Measurements from ENCODE around the gene LRP1.

Gene LRP1

GRCh38 chr12:57177354-57177753 is 49.1 kb downstream of the LRP1 start:
- DNase-seq = no peak

DNA sequence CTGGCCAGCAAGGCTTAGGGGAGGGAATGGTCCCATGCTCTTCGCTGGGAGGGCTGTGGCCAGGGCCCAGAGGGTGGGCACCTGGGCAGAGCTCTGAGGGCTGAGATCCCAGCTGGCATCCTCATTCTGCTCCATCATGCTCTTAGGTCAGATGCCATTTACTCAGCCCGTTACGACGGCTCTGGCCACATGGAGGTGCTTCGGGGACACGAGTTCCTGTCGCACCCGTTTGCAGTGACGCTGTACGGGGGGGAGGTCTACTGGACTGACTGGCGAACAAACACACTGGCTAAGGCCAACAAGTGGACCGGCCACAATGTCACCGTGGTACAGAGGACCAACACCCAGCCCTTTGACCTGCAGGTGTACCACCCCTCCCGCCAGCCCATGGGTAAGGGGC is 49.9 kb downstream of the LRP1 start:
- no peak for DNase-seq

- no peak for DNase-seq
Measured at GRCh38 chr12:57179331-57180086, 51.2 kb downstream of the LRP1 start.

DNA sequence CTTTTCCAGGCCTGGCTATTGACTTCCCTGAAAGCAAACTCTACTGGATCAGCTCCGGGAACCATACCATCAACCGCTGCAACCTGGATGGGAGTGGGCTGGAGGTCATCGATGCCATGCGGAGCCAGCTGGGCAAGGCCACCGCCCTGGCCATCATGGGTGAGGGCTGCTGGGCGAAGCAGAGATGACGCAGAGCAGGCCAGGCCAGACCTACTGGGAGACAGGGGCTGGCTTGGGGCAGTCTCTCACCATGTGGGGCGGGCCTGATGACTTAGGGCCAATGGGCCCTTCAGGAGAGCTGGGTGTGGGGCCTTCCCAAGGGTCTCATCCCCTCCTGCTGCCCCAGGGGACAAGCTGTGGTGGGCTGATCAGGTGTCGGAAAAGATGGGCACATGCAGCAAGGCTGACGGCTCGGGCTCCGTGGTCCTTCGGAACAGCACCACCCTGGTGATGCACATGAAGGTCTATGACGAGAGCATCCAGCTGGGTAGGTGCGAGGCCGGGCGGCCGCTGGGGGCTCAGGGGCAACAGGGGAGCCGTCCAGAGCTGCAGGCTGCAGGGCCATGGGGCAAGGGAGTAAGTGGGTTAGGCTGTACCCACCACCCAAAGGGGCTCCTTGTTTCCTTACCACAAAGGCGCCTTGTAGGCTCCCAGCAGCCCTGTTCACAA is 52.2 kb downstream of the LRP1 start:
- DNase-seq = no peak

- DNase-seq = no peak
Measured at GRCh38 chr12:57181072-57181471, 52.8 kb downstream of the LRP1 start.

DNA sequence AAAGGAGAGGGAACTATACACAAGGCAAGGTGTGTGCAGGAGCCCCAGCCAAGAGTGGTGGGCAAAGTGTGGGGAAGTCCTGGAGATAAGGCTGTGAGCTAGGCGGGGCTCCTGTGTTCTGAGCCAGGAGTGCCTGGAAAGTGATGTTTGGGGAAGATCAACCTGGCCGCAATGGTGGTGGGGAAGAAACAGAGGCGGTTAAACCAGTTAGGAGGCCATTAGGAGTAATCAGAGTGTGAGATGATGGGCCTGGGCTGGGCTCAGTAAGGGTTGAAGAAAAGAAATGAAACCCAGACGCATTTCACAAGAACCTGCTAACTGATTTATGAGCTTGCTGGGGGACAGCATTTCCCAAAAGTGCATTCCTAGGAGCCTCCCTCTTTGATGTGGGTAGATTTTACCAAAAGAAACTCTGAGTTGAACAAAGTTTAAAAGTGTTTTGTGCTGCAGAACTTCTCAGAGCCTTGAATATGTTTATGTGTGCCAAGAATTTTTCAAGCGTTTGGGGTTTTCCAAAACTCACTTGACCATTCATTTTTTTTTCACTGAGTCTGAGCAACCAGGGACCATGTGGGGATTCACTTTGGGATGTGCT is 53.4 kb downstream of the LRP1 start:
- DNase-seq = no peak

- DNase-seq = peak; percentile 87
Measured at GRCh38 chr12:57182918-57183575, 54.8 kb downstream of the LRP1 start.

DNA sequence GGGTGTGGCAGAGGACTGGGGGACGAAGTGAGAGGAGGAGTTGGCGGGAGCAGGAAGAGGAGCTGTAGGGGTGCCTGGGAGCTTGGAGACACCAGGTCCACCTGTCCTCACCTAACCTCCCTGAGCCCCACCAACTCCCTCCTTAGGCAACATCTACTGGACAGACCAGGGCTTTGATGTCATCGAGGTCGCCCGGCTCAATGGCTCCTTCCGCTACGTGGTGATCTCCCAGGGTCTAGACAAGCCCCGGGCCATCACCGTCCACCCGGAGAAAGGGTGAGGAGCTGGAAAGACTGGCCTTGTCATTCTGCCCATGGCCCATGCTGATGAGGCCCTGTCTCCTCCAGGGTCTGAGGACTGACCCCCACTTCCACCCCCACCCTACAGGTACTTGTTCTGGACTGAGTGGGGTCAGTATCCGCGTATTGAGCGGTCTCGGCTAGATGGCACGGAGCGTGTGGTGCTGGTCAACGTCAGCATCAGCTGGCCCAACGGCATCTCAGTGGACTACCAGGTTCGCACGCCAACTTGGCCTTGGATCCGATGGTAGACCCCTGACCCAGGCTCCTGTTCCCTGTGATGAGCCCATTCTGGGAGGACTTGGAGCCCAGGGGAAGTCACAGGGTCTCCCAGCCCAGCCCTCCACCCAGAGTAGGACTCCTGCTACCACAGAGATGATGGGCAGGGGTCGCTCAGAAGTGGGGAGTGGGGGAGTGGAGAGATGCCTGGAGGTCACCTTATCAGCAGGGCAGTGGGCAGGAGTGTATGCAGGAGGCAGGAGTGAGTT is 55.8 kb downstream of the LRP1 start:
- no peak for DNase-seq

DNA sequence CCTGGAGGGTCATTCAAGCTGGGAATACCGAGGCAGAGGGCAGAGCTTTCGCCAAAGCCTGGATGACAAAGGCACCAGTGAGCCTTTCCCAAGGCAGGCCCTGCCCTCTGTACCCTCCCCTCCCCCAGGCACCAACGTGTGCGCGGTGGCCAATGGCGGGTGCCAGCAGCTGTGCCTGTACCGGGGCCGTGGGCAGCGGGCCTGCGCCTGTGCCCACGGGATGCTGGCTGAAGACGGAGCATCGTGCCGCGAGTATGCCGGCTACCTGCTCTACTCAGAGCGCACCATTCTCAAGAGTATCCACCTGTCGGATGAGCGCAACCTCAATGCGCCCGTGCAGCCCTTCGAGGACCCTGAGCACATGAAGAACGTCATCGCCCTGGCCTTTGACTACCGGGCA is 57.1 kb downstream of the LRP1 start:
- no peak for DNase-seq

GRCh38 chr12:57185906-57186508 is 57.7 kb downstream of the LRP1 start:
- no peak for DNase-seq

DNA sequence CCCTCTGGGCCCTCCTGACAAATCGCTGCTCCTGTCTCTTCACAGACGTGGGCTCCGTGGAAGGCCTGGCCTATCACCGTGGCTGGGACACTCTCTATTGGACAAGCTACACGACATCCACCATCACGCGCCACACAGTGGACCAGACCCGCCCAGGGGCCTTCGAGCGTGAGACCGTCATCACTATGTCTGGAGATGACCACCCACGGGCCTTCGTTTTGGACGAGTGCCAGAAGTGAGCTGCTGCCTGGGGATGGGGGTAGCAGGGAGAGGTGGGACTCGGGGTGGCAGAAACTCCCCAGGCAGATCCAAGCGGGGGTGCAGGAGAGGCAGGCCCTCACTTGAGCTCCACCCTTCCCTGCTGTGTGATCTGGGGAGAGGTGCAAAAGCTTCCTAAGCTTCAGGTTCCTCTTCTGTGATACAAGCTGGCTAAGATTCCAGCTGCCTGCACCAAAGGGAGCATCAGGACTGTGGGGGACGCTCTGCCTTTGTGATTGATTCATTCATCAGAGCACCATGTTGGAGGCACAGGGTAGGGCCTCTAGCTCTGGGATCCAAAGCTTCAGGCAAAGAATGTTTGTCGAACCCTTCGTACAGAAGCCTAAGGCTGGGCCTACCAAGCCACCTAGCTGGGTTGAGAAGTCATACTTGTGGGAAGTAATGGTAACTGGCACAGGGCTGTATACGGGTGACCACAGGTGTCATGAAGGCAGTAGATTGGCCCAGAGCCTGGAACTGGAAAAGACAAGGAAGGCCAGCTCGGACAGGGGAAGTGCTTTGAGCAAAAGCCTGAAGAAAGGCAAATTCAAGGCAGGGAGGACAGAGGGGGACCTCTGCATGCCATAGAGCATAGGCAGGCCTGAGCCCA is 59.2 kb downstream of the LRP1 start:
- peak; percentile 13 for DNase-seq

- DNase-seq = no peak
Measured at GRCh38 chr12:57188090-57188425, 59.8 kb downstream of the LRP1 start.

DNA sequence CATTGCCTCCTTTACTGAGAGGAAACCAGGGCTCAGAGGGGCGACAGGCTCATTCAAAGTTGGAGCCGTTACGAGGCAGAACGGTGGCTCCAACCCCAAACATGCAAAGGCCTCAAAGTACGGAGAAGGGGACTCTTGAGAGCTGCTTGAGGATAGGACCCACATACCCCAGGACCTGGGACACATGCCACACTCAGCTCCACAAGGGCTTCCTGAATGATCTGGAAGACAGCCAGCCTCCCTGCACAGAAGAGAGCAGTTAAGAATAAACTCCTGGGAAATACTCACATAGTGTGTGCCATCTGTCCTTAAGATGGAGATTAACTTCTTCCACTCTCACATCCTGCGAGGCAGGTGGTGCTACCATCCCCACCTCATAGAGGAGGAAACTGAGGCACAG is 61.8 kb downstream of the LRP1 start:
- peak; percentile 64 for DNase-seq

DNA sequence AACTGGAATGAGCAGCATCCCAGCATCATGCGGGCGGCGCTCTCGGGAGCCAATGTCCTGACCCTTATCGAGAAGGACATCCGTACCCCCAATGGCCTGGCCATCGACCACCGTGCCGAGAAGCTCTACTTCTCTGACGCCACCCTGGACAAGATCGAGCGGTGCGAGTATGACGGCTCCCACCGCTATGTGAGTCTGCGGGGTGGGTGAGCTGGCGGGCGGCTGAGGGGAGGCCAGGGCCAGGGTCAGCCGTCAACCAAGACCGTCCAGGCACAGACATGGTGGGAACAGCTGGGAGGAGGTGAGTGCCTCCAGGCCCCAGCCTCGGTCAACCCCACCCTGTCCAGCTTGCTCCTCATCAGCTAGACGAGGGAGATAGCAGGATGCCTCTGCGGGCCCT is 62.5 kb downstream of the LRP1 start:
- DNase-seq = no peak

GRCh38 chr12:57191410-57191809 is 63.1 kb downstream of the LRP1 start:
- no peak for DNase-seq

DNA sequence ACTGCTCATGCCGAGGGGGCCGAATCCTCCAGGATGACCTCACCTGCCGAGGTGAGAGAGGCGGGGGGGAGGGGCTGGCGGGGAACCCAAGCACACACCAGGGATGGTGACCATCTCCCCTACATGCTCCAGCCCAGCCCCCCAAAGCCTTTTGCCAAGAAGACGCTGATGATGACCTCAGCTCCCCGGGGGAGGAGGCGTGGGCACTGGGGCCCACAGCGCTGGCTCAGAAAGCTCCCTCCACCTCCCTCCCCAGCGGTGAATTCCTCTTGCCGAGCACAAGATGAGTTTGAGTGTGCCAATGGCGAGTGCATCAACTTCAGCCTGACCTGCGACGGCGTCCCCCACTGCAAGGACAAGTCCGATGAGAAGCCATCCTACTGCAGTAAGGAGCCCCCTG is 64.6 kb downstream of the LRP1 start:
- DNase-seq = no peak

GRCh38 chr12:57193706-57194245 is 65.5 kb downstream of the LRP1 start:
- no peak for DNase-seq

GRCh38 chr12:57194253-57194652 is 66.0 kb downstream of the LRP1 start:
- DNase-seq = peak; percentile 16

DNA sequence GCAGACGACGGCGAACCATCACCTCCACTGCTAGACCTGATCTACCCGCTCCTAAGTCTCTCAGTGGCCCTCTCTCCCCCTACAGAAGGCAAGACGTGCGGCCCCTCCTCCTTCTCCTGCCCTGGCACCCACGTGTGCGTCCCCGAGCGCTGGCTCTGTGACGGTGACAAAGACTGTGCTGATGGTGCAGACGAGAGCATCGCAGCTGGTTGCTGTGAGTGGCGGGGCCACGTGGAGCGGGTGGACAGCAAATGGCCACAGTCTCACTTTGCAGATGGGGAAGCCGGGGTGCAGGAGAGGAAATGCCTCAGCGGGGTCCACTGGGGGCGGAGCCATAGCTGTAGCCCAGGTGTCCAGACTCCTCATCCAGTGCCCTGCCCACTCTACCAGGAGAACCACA is 66.9 kb downstream of the LRP1 start:
- DNase-seq = no peak

DNA sequence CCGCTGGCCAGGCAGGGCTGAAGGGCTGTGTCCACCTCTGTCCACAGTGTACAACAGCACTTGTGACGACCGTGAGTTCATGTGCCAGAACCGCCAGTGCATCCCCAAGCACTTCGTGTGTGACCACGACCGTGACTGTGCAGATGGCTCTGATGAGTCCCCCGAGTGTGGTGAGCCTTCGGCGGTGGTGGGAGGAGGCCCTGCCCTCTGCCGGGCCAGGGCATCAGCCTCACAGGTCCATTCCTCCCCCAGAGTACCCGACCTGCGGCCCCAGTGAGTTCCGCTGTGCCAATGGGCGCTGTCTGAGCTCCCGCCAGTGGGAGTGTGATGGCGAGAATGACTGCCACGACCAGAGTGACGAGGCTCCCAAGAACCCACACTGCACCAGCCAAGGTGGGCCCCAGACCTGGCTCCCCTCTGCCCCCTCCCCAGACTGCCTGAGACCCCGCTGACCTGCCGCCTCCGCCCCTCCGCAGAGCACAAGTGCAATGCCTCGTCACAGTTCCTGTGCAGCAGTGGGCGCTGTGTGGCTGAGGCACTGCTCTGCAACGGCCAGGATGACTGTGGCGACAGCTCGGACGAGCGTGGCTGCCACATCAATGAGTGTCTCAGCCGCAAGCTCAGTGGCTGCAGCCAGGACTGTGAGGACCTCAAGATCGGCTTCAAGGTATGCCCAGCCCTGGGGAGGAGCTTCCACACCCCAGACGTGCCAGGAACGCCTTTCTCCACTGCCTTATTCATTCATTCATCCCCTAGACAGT is 67.5 kb downstream of the LRP1 start:
- no peak for DNase-seq

- peak; percentile 42 for DNase-seq
Measured at GRCh38 chr12:57196439-57196838, 68.2 kb downstream of the LRP1 start.

All from NCI-H69 (cell line).